HCEC 1CT (cell line): Measurements from ENCODE around the gene IGFL1.
A peak's percentile ranks its signal among the peaks of the same experiment; 100 is the strongest.
"Not testable (repeated sequence)": the region's sequence is repeated elsewhere in the genome, so short reads cannot be mapped to it uniquely, and the experiment has no call there.

Experiments used
- DNase-seq: peaks from one replicate; pipeline ENCODE4 v3.0.0-alpha.2; 2017

Gene IGFL1

GRCh38 chr19:46226438-46226973, 3.0 kb upstream of the IGFL1 start:
- DNase-seq, result no peak

GRCh38 chr19:46232029-46232428, 2.5 kb downstream of the IGFL1 start:
- DNase-seq, result no peak

DNA sequence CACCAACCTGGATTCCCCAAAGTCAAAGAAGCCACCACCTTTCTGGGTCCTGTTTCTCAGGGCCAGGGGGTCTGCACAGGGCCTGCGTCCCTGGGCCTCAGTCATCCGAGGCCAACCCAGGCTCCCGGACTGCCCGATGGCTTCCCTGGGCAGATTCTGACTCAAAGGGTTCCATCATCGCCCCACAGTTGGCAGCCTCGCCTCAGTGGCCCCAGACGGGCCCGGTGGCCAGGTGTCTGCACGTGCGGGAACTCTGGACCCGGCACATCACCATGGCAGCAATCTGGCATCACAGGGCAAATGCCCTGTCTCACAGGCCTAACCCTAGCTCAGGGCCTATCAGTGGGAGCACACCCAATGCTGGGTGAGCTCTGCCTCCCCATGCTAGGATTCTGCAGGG, 2.9 kb downstream of the IGFL1 start:
- no peak for DNase-seq

- no peak for DNase-seq
Observed at GRCh38 chr19:46232938-46233621, 3.5 kb downstream of the IGFL1 start.

GRCh38 chr19:46233871-46234270, 4.3 kb downstream of the IGFL1 start:
- not testable (repeated sequence) for DNase-seq

DNA sequence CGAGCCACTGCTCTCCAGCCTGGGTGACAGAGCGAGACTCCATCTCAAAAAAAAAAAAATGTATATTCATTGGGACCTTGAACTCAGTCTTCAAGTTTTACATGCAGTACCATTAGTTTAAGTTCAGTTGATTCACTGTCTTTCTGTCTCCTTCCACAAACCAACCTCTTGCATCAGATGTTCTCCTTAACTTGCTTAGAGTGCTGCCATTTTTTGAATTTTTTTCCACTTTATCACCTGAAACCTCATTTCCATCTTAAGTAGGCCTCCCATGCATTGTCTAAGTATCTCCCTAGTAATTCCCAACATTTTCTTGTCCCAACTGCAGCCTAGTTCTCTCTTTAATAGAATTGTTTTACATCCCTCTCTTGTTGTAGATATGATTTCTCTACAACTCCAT, 8.6 kb downstream of the IGFL1 start:
- not testable (repeated sequence) for DNase-seq

- DNase-seq, result no peak
Observed at GRCh38 chr19:46239193-46240024, 9.9 kb downstream of the IGFL1 start.

- no peak for DNase-seq
Observed at GRCh38 chr19:46240693-46241092, 11.2 kb downstream of the IGFL1 start.

GRCh38 chr19:46241626-46242025, 12.1 kb downstream of the IGFL1 start:
- DNase-seq, result no peak

DNA sequence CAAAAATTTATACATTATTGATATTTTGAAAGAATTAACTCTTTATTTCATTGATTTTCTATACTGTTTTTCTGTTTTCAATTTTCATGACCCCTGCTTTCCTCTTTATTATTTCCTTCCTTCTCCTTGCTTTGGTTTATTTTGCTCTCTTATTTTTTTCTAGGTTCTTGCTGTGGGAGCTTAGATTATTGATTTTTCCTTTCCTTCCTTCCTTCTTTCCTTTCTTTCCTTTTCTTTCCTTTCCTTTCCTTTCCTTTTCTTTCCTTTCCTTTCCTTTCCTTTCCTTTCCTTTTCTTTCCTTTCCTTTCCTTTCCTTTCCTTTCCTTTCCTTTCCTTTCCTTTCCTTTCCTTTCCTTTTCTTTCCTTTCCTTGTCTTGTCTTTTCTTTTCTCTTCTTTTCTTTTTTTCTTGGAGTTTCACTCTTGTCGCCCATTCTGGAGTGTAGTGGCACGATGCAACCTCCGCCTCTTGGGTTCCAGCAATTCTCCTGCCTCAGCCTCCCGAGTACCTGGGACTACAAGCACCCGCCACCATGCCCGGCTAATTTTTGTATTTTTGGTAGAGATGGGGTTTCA, 13.6 kb downstream of the IGFL1 start:
- DNase-seq, result not testable (repeated sequence)

GRCh38 chr19:46250076-46250735, 20.7 kb downstream of the IGFL1 start:
- DNase-seq, result no peak

DNA sequence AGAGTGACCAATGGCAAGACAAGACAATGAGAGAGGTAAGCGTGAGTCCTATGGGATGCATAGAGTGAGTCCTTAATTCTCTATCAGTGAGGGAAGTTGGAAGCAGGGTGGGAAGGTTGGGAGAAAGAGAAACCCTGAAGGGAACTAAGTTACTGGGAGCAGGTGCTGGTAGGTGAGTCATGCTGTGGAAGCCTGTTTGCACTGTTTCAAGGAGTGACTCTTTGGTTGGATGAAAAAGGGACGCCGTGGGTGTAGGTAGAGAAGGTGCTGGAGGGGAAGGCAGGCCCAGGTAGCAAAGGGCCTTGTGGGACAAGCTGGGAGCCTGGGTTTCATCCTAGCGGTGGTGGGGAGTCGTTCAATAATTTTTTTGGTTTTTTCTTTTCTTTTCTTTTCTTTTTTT, 21.9 kb downstream of the IGFL1 start:
- DNase-seq, result no peak

GRCh38 chr19:46254776-46255175, 25.2 kb downstream of the IGFL1 start:
- no peak for DNase-seq

DNA sequence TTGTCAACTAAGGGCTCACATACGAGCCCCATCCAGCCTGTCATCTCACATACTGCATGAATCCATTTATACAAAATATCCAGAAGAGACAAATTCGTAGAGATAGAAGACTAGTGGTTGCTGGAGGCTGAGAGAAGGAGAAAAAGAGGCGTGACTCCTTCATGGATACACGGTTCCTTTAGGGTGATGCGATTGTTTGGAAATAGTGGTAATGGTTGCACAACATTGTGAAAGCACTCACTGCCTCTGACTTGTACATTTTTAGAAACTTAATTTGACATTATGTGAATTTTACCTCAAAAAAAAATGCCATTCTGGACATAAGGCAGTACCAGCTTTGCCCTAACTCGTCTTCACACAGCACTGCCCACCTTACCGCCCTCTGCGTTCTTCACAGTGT, 27.3 kb downstream of the IGFL1 start:
- peak; percentile 34 for DNase-seq

- DNase-seq, result not testable (repeated sequence)
Observed at GRCh38 chr19:46261501-46261900, 32.0 kb downstream of the IGFL1 start.

- peak; percentile 76 for DNase-seq
Observed at GRCh38 chr19:46262684-46263296, 33.2 kb downstream of the IGFL1 start.

GRCh38 chr19:46264801-46265200, 35.3 kb downstream of the IGFL1 start:
- not testable (repeated sequence) for DNase-seq

DNA sequence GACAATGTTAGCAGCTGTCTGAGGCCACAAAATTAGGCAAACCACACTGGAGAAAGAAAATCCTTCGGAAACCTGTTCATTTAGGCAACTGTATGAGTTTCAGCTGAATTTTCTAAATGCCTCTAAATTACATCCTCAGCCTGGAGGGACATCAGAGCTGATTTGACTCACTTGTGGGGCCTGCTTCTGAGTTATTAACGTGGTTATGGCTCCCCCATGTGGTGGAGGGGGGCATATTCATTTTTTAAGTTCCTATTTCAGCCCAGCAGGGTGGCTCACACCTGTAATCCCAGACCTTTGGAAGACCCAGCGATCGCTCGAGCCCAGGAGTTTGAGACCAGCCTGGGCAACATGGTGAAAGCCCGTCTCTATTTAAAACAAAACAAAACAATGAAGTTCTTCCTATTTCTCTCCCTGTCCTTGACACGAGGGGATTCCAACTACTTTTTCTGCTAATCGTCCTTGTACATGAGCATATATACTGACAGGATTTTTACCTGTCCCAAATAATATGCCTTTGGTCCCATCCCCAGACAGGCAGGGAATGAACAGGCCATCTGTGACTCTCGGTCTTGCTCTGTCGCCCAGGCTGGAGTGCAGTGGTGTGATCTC, 35.8 kb downstream of the IGFL1 start:
- DNase-seq, result peak; percentile 61

DNA sequence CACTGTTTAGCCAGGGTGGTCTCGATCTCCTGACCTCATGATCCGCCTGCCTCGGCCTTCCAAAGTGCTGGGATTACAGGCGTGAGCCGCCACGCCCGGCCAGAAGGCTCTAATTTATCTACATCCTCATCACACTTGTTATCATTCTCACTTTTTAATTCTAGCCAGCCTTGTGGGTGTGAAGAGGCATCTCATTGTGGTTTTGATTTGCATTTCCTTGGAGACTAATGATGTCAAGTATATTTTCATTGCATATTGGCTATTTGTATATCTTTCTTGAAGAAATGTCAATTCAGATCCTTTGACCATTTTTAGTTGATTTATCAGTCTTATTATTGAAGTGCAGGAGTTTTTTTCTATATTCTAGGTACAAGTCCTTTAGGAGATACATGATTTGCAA, 39.6 kb downstream of the IGFL1 start:
- DNase-seq, result no peak

GRCh38 chr19:46270521-46271256, 41.1 kb downstream of the IGFL1 start:
- DNase-seq, result no peak

DNA sequence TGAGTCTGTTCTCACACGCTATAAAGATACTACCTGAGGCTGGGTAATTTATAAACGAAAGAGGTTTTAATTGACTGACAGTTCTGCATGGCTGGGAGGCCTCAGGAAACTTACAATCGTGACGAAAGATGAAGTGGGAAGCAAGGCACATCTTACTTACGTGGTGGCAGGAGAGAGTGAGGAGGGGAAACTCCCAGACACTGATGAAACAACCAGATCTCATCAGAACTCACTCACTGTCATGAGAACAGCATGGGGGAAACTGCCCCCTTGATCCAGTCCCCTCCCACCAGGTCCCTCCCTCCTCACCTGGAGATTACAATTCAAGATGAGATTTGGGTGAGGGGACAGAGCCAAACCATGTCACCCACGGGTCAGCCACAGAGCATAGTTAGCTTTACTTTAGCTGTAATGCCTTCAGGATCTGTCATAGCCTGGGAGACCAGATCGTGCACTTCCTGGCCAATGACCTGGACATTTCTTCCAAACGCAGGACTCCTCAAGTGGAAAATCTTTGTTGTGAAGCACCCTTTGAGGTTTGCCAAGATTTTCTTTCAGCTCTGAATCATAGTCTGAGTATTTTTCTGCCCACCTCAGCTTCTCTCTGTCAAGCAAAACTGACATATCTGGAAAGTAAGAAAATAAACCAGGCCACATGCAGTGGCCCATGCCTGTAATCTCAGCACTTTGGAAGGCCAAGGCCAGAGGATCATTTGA, 42.1 kb downstream of the IGFL1 start:
- DNase-seq, result peak; percentile 69
